NB4 (cell line): ENCODE results near the gene REEP1.

Experiments used
- DNase-seq: peaks from one replicate; pipeline ENCODE4 v3.0.0; 2010; ENCODE audit warnings: low read depth
- H3K4me3 ChIP-seq: one replicate; pipeline ENCODE4 v1.5.1; 2011; ENCODE audit warnings: mild to moderate bottlenecking, low read depth, low read length, moderate library complexity
- MYC ChIP-seq: IDR thresholded peaks from 2 replicates; pipeline ENCODE4 v1.6.1; 2011; ENCODE audit warnings: low read depth, low read length
- POLR2A ChIP-seq: IDR thresholded peaks from 2 replicates; pipeline ENCODE4 v1.6.1; 2011; ENCODE audit warnings: mild to moderate bottlenecking; ENCODE audit not compliant: insufficient read length; ENCODE audit errors: extremely low read depth
- TF ChIP-seq, protein P1 (sequence below): IDR thresholded peaks from 2 replicates; pipeline ENCODE4 v1.6.1; 2011; ENCODE audit warnings: low read depth, low read length
- TF ChIP-seq, protein P2 (sequence below): IDR thresholded peaks from one replicate; pipeline ENCODE4 v1.5.1; 2012; ENCODE audit warnings: low read depth, low read length

The REEP1 gene

DNA sequence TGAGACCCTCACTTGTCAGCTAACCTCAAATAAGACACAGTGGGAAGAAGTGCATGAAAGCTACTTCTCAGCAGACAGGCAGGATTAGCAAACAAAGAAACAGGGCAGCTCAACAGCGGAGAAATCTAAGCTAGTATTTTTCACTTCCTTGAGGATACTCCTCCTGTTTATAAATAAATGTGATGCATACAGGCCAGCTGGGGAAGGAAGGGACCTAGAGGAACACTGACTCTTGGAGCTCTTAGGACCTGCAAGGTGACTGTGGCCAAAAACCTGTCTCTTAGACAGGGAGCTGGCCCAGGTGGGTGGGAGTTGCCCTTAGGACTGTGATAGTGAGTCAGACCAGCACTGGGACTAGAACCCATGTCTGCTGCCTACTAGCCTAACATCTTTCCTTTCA, 4.8 kb downstream of the REEP1 start:
- TF ChIP-seq MYC: no peak
- TF ChIP-seq, protein P1, sequence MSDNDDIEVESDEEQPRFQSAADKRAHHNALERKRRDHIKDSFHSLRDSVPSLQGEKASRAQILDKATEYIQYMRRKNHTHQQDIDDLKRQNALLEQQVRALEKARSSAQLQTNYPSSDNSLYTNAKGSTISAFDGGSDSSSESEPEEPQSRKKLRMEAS: no peak
- TF ChIP-seq, protein P2, sequence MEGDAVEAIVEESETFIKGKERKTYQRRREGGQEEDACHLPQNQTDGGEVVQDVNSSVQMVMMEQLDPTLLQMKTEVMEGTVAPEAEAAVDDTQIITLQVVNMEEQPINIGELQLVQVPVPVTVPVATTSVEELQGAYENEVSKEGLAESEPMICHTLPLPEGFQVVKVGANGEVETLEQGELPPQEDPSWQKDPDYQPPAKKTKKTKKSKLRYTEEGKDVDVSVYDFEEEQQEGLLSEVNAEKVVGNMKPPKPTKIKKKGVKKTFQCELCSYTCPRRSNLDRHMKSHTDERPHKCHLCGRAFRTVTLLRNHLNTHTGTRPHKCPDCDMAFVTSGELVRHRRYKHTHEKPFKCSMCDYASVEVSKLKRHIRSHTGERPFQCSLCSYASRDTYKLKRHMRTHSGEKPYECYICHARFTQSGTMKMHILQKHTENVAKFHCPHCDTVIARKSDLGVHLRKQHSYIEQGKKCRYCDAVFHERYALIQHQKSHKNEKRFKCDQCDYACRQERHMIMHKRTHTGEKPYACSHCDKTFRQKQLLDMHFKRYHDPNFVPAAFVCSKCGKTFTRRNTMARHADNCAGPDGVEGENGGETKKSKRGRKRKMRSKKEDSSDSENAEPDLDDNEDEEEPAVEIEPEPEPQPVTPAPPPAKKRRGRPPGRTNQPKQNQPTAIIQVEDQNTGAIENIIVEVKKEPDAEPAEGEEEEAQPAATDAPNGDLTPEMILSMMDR: no peak
- no peak for TF ChIP-seq POLR2A
- no peak for DNase-seq
- H3K4me3 ChIP-seq: no peak overlapping the region

DNA sequence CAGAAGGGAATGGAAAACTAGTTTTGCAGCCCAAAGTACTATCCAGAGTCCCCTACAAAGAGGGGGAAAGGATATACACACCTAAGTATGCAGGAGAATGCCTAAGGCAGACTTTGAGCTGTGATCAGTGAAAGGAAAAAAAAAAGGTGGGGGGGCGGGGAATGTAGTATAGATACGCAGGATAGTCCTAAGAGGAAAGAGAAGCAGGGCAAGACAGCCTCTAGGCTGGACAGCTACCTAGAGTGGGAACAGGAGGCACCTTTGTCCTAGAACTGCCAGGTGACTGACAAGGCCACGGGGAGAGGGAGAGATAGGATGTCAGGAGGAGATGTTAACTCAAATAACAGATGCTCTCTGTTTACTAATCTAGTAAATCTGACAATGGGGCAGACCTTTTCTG, 6.0 kb downstream of the REEP1 start:
- no peak for DNase-seq
- TF ChIP-seq, protein P1: no peak
- TF ChIP-seq MYC (no peak), POLR2A (no peak)
- TF ChIP-seq, protein P2: no peak
- no peak overlapping the region for H3K4me3 ChIP-seq

DNA sequence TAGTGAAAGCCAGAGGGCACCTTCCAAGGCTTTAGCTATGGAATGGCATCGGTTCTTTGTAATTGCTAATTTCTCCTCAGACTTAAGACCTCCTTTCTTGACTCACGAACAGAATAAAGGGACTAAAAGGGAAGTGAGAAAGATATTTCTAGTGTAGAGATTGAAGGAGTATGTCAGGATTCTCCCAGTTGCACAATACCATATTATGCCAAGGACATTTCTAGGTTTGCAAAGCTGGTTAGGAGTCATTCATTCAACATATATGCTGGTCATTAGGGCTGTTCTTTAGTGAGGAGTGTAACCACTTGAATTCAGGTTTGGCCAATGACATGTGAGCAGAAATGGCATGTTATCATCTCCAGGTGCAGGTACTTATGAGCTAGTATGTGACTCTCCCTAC, 7.4 kb downstream of the REEP1 start:
- H3K4me3 ChIP-seq: no peak overlapping the region
- TF ChIP-seq MYC: no peak
- TF ChIP-seq, protein P1: no peak
- TF ChIP-seq, protein P2: no peak
- no peak for TF ChIP-seq POLR2A
- DNase-seq: no peak

DNA sequence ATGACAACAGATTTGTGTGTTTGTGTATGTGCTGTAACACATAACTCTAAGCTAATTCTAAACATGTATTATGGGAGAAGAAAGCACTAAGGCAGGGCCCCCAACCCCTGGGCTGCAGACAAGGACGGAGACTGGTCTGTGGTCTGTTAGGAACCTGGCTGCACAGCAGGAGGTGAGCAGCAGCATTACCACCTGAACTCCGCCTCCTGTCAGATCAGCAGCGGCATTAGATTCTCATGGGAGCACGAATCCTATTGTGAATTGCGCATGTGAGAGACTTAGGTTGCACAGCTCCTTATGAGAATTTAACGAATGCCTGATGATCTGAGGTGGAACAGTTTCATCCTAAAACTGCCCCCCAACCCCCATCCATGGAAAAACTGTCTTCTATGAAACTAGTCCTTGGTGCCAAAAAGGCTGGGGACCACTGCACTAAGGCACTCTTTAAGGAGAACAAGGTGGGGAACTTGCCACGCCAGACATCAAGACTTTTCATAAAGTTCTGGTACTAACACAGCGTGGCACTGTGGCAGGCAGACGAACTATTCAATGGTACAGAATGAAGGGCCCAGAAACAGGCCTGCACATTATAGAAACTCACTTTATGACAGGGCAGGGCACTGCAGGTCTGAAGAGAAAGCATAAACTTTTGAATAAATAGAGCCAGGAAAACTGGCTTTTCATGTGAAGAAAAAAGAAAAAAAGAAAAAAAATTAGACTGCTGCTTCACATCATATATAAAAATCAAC, 14.0 kb downstream of the REEP1 start:
- TF ChIP-seq, protein P1: no peak
- TF ChIP-seq MYC (no peak), POLR2A (no peak)
- TF ChIP-seq, protein P2: no peak
- no peak overlapping the region for H3K4me3 ChIP-seq
- no peak for DNase-seq

DNA sequence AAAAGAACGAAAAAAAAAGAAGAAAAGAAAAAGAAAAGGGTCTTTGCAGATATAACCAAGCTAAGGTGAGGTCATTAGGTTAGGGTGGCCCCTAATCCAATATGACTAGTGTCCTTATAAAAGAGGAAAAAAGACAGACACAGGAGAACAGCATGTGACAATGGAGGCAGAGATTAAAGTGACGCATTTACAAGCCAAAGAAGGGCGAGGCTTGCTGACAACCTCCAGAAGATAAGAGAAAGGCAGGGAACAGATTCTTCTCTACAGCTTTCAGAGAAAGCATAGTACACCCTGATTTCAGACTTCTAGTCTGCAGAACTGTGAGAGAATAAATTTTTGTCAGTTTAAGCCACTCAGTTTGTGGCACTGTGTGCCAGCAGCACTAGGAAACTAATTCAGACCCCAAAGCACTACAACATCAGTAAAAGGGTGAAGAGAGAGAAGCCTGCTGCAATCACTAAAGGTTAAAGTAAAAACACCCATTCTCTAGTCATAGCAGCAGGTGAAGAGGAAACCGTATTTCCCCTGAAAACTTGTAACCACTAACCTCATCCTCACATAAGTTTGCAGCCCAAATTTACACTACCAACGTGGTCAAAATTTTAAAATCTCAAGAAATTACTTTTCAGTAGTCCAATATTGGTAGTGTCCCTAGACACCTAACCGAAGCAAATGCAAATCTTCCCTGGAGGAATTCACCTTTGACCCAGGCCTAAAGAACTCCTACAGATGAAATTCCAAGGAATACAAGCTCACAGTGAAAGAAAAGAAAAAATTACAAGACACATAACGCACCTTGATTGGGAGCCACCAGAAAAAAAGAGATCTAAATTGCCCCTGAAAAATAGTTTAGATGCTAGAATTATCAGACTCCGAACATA, 17.5 kb downstream of the REEP1 start:
- DNase-seq: no peak
- H3K4me3 ChIP-seq: no peak overlapping the region
- TF ChIP-seq MYC (no peak), POLR2A (no peak)
- TF ChIP-seq, protein P1: no peak
- TF ChIP-seq, protein P2: no peak
